Brain microvascular endothelial cell (primary cell): Measurements from ENCODE around the gene MYOM1.

Experiments
- DNase-seq: peaks from one replicate; pipeline ENCODE4 v3.0.0-alpha.2; 2020
- H3K27ac ChIP-seq: fragments of 250-450 bp; sonication (Bioruptor Pico); 2 replicates; pipeline ENCODE4 v1.5.1; 2020; ENCODE audit warnings: mild to moderate bottlenecking, moderate library complexity
- H3K27me3 ChIP-seq: fragments of 250-450 bp; sonication (Bioruptor Pico); replicated peaks from 2 replicates; pipeline ENCODE4 v1.5.1; 2020; ENCODE audit warnings: mild to moderate bottlenecking
- H3K36me3 ChIP-seq: fragments of 250-450 bp; sonication (Bioruptor Pico); replicated peaks from 2 replicates; pipeline ENCODE4 v1.5.1; 2020; ENCODE audit warnings: mild to moderate bottlenecking
- H3K4me3 ChIP-seq: 2 replicates; pipeline ENCODE4 v1.5.1; 2011; ENCODE audit warnings: low read depth, mild to moderate bottlenecking, control low read depth, low read length, moderate library complexity
- in situ Hi-C: cut with HindIII; loops from 2 replicates; pipeline ENCODE4 v1.10.0; 2017; ENCODE audit warnings: low sequenced_read_pairs, low pct_ligation_motif_present
- TF ChIP-seq, protein P1 (sequence below): IDR thresholded peaks from 2 replicates; pipeline ENCODE4 v1.5.1; 2011; ENCODE audit warnings: low read depth, mild to moderate bottlenecking, moderate library complexity, low read length, control low read depth, inconsistent platforms; ENCODE audit errors: missing control alignments

MYOM1 gene

DNA sequence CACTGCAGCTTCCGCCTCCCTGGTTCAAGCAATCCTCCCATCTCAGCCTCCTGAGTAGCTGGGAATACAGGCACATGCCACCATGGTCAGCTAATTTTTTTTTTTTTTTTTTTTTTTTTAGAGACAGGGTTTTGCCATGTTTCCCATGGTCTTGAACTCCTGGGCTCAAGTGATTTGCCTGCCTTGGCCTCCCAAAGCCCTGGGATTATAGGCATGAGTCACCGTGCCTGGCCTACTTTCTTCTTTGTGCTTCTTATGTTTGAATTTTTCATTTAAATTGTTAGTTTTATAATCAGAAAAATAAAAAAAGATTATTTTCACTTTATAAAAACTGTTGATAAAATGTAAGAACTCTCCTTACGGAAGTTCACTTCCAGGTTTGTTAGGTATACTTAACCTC, 105.3 kb downstream of the MYOM1 start:
- no peak overlapping the region for H3K4me3 ChIP-seq
- H3K27ac ChIP-seq: no peak overlapping the region
- TF ChIP-seq, protein P1, sequence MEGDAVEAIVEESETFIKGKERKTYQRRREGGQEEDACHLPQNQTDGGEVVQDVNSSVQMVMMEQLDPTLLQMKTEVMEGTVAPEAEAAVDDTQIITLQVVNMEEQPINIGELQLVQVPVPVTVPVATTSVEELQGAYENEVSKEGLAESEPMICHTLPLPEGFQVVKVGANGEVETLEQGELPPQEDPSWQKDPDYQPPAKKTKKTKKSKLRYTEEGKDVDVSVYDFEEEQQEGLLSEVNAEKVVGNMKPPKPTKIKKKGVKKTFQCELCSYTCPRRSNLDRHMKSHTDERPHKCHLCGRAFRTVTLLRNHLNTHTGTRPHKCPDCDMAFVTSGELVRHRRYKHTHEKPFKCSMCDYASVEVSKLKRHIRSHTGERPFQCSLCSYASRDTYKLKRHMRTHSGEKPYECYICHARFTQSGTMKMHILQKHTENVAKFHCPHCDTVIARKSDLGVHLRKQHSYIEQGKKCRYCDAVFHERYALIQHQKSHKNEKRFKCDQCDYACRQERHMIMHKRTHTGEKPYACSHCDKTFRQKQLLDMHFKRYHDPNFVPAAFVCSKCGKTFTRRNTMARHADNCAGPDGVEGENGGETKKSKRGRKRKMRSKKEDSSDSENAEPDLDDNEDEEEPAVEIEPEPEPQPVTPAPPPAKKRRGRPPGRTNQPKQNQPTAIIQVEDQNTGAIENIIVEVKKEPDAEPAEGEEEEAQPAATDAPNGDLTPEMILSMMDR: no peak
- no peaks in the 10 kb centered on the region for H3K36me3 ChIP-seq
- in situ Hi-C loops: no loop called here
- no peak for DNase-seq
- no peaks in the 10 kb centered on the region for H3K27me3 ChIP-seq

DNA sequence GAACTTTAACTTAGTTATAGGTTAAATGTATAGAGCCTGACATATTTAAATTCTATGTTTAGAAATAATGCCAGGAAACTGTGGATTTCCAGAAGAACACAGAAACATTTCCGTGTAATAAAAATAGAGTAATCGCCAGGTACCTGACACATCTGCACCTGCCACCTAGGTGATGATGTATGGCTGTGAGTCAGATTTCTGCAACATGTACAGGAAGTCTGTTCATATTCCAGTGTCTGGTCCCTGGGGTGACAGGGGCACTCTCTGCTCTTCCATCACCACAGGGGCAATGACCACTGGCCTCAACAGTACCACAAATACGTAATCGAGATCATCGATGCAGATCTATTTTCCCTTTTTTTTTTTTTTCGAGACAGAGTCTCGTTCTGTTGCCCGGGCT, 105.7 kb downstream of the MYOM1 start:
- Histone ChIP-seq H3K36me3 (no peaks in the 10 kb centered on the region), H3K27me3 (no peaks in the 10 kb centered on the region), H3K4me3 (no peak overlapping the region), H3K27ac (no peak overlapping the region)
- TF ChIP-seq, protein P1: no peak
- in situ Hi-C loops: no loop called here
- DNase-seq: no peak

DNA sequence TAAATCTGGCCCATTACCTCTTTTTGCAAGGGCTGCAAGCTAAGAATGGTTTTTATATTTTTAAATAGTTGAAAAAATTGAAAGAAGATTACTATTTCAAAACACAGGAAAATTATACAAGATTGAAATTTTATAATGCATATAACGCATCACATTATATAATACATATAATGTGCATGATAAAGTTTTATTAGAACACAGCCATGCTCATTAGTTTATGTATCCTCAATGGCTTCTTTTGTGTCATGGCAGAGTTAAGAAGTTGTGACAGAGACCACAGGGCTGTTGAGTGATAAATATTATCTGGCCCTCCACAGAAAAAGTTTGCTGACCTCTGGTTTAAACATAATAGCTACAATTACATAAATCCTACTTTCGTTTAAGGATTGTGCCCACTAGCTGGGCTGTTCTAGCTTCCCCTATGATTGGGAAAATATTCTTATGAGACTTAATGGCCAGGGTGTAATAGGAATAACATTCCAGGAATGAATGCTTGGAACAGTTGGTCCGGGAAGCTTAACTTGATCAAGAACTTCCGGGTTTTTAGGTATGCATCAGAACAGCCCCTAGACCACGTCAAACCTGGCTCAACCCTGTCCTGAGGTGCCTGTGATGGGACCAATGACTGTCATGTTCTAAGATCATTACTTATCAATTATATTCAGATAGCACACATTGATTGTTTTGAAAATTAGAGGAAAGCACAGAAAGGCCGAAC, 108.1 kb downstream of the MYOM1 start:
- Histone ChIP-seq H3K27ac (no peak overlapping the region), H3K4me3 (no peak overlapping the region), H3K27me3 (no peaks in the 10 kb centered on the region), H3K36me3 (no peaks in the 10 kb centered on the region)
- DNase-seq: no peak
- in situ Hi-C loops: no loop called here
- TF ChIP-seq, protein P1: no peak

DNA sequence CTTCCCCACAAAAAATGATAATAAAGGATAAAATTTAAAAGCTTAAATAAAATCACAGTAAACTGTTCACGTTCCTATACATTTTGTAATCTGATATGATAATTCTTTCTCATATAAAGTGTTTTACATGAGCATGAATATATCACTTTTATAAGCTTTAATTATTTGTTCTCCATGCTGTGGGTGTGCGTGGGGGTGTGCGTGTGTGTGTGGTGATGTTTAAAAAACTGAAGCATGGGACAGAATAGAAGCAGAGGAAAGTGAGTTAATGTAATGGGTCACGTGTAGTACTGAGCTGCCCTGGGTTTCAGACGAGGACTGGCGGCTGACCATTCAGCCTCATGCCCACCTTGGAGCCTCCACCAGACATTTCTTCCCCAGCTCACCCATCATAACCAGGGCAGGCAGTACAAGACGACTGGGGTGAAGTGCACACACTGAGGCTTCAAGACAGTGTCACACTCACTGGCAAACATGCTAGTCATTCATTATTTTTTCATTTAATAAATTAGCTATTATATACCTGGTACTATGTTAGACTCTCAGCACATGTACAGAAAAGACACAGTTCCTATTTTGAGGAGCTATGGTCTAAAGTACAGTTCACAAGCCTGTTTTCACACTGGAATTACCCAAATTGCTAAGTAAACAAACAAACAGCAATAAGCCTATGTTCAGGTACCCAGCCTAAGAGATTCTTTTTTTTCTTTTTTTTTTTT, 109.6 kb downstream of the MYOM1 start:
- no peak for DNase-seq
- in situ Hi-C loops: no loop called here
- Histone ChIP-seq H3K4me3 (no peak overlapping the region), H3K27ac (no peak overlapping the region), H3K27me3 (no peaks in the 10 kb centered on the region), H3K36me3 (no peaks in the 10 kb centered on the region)
- TF ChIP-seq, protein P1: no peak

DNA sequence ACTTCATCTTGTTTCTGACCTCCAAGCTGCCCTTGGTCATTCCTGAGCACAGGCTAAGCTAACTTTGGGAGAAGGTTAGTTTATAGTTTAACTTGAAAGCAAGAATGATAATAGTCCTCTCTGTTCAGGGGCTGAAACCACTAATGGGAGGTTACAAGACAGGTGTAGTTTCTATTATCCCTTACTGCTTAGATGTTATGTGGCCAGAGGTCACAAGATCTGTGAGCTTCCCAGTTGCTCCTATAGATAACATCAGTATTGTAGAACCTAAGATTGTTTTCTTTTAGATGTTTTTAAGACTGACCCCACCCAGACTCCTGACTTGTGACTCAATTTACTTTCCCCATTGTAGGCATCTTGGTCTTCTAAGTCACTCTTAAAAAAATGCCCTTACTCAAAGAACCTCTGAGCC, 112.0 kb downstream of the MYOM1 start:
- Histone ChIP-seq H3K4me3 (no peak overlapping the region), H3K36me3 (no peaks in the 10 kb centered on the region), H3K27me3 (no peaks in the 10 kb centered on the region), H3K27ac (no peak overlapping the region)
- no peak for DNase-seq
- in situ Hi-C loops: no loop called here
- TF ChIP-seq, protein P1: no peak
